NCI-H510A (cell line): ENCODE measurements around the gene VTN.
"Not testable (repeated sequence)": the region's sequence is repeated elsewhere in the genome, so short reads cannot be mapped to it uniquely, and the experiment has no call there.

Experiments used
- DNase-seq: peaks from one replicate; lab custom pipeline; 2025; lab: John Stamatoyannopoulos, UW

Gene VTN

GRCh38 chr17:28342313-28342712 is 27.8 kb downstream of the VTN start:
- no peak for DNase-seq

DNA sequence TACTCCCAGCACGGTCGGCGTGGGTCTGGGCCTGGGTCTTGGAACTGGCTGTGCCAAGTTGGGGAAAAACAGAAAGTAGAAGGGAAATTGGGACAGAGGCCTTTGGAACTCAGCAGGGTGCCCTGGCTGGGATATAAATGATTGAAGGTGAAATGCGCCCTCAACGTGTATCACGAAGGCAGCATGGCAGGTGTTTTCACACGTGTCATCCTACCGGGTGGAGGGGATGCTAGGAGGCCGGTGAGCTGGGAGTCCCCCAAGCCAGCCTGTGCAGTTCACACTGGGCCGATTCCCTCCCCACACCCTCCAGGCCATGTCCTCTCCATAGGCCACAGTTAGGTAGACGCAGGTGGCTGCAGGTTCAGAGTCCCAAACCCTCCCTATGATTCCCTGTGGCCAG is 28.6 kb downstream of the VTN start:
- DNase-seq = no peak

DNA sequence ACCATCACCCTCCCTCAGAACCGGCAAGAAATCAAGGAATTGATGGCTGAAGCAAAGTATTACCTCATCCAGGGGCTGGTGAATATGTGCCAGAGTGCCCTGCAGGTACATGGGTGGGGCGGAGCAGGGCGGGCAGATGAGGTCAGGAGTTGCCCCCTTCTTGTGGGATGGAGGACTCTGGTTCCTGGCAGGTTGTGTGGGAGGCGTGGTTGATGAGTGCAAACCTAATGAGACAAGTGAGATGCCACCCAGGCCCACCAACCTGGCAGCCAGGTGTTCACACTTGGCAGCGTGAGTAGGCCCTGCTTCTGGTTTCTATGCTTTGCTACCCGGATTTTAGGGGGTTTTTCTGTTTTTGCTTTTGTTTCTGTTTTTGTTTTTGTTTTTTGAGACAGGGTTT is 29.7 kb downstream of the VTN start:
- no peak for DNase-seq

DNA sequence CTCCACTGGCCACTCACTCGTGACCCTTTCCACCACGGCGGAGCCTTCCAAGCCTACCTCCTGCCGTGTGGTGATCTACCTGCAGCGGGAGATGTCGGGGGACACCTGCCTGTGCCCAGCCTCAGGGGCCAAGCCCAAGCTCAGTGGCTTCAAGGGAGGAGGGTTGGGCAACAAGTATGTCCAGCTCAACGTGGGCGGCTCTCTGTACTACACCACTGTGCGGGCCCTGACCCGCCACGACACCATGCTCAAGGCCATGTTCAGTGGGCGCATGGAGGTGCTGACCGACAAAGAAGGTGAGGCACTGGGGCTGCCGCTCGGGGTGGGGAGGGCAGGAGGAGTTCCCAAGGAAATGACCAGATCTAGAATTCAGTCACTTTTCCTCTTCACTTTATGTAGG is 30.7 kb downstream of the VTN start:
- no peak for DNase-seq

- not testable (repeated sequence) for DNase-seq
These were observed 31.3 kb downstream of the VTN start for GRCh38 chr17:28338769-28339212.

GRCh38 chr17:28338056-28338768 is 31.9 kb downstream of the VTN start:
- no peak for DNase-seq

- DNase-seq = peak; percentile 75
These were observed 33.9 kb downstream of the VTN start for GRCh38 chr17:28335959-28336871.

GRCh38 chr17:28335201-28335958 is 34.7 kb downstream of the VTN start, which contains the start of the genes IFT20 and TNFAIP1:
Gene IFT20, minus strand, starts transcription at chr17:28335472. Its CDS starts 3,487 bp downstream, at chr17:28331985.
Gene TNFAIP1, plus strand, starts transcription at chr17:28335761. Its CDS starts 3,761 bp downstream, at chr17:28339522.
- peak; percentile 98 for DNase-seq

- no peak for DNase-seq
These were observed 35.4 kb downstream of the VTN start for GRCh38 chr17:28334666-28335200.

DNA sequence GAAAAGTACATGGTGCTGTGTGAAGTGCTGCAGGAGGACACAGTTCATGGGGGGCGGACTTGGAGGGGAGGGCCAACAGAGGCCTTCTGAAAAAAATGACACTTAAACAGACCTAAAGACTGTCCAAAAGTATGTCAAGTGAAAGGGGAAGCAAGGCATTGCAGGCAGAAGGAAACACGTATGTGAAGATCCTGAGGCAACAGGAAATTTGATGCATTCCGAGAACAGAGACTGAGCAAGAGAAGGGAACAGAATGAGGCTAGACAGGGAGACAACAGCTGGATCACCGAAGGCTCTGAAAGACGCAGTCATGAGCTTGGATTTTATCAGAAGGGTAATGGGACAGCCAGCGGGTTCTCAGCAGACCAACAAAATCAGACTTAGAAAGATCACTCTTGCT is 35.9 kb downstream of the VTN start:
- no peak for DNase-seq

GRCh38 chr17:28333083-28333746 is 36.9 kb downstream of the VTN start:
- DNase-seq = no peak

GRCh38 chr17:28331891-28332420 is 38.2 kb downstream of the VTN start:
- DNase-seq = no peak

GRCh38 chr17:28330671-28331070 is 39.4 kb downstream of the VTN start:
- no peak for DNase-seq

DNA sequence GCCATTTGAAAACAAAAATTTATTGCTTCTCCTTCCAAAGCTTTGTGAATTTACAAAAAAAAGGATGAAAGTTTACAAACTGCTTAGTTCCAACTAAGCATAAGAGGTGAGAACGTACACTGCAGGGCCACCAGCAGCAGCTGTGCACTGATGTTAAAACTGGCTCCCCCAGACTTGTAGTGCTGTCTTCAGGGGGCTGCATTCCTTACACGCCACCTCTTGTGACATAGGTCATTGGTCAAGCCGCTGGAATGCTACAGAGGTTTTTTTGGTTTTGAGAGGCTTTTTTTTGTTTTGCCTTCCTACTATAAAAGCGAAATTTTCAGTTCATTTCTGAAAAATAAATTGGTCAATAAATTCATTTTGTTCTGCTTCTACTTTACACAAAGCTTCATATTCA is 41.8 kb downstream of the VTN start:
- DNase-seq = no peak

DNA sequence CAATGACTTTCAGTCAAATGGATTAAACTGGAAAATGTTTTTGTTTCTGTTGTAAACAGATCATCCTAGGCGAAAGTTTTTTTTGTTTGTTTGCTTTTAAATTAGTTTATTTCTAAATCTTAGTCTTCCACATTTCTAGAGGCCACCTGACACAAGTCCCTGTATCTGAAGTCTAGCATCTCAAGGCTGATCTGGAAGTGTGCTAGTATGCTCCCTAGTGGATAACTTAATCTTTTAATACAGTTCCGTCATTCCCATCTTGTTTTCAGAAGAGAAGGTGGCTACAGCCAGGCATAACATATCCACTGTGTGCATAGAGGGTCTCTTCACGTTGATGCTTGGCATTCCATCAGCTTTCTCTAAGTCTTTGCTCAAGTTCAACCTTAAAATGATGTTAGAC is 42.4 kb downstream of the VTN start:
- DNase-seq = no peak

GRCh38 chr17:28327031-28327607 is 43.0 kb downstream of the VTN start:
- DNase-seq = no peak

- peak; percentile 77 for DNase-seq
These were observed 44.0 kb downstream of the VTN start for GRCh38 chr17:28326114-28326513.

DNA sequence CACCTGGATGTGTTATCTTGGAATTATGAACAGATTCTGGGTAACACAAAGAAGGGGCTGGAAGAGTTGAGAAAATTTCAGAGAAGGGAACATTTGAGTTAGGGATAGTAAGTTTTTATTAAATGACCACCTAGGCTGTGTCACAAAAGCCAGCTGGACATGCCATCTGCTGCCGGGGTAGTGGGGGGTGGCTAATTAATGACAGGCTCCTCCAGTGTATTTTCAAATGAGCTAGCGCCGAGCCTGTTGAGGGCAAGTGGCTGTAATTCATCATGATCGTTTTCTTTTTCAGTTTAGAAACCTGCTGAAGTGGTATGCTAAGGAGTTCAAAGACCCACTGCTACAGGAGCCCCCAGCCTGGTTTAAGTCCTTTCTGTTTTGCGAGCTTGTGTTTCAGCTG is 44.9 kb downstream of the VTN start:
- no peak for DNase-seq

DNA sequence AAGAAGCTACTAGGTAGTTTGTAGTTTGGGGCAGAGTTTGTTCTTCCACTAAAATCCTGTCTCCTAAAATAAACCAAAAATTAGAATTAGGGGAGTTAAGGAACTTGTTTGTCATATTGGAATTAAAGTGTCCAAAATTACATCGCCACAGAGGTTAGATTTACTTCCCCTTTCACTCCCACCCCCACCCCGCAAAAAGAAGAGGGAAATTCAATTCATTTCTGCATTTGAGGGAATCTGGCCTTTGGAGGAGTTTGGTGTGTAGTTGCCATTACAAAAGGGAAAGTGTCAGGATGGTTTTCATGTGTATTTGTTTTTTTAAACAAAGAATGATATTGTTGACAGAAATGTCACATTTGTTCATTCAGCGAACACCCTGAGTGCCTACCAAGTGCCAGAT is 45.3 kb downstream of the VTN start:
- DNase-seq = no peak

DNA sequence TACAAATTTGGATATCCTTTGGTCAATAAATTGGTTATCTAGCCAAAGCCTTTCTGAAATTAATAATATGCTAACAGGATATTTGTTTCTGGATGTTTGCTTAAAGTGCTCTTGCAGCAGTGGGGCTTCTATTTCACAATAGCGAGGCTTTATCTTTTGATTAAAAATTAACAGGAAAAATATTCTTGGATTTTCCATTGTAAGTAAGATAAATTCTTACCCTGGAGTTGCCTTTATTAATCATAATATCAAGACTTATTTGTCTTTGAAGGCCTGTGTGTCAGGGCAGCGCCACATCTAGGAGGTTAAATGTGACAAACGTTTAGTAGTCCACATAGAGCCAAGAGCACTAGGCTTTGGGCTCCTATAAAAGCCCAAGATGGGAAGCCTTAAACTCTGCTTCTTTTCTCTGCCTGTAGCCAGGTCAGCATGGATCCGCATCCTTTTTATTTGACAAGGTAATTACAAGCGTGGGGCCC is 45.8 kb downstream of the VTN start:
- no peak for DNase-seq
